ENCODE results near the gene GTPBP3. TPM values are rescaled to one million over a fixed set of nuclear protein-coding genes. Genes with fewer than 3 reads are reported as not detected.

The GTPBP3 gene
- polyA plus RNA-seq, 3 donors = 1.0 to 22.0 (median 1.7) TPM

GRCh38 chr19:17309965-17310461 lies 27.3 kb upstream of the GTPBP3 start:
- H3K27ac Mint-ChIP-seq = peak overlapping the region; percentile 79 to 94 (median 90)
- TF ChIP-seq CTCF (IDR thresholded peaks at IDR 0.05) = no peak
- H3K36me3 ChIP-seq (replicated peaks in 1 of 2; ENCODE audit: control insufficient read depth in 1 of 2, insufficient read depth in 2 of 2, low read length in 2 of 2) = peaks cover 13 to 34% of the 10 kb centered on the region in 2 donors
- intact Hi-C loops (cut with micrococcal nuclease) = no loop called here
- H3K9me3 Mint-ChIP-seq = no peaks in the 10 kb centered on the region
- DNase-seq = no peak
- no peaks in the 10 kb centered on the region for H3K27me3 ChIP-seq (ENCODE audit: control insufficient read depth in 2 of 2, insufficient read depth in 2 of 2, low read length in 2 of 2)
- H3K27me3 Mint-ChIP-seq (ENCODE audit: low read depth in 3 of 3) = peaks cover 0 to 3% (median 0%) of the 10 kb centered on the region in 3 donors
- H3K79me2 ChIP-seq (ENCODE audit: insufficient read depth, low read length) = peaks cover 63% of the 10 kb centered on the region
- peak overlapping the region; percentile 53 to 86 for H3K27ac ChIP-seq (ENCODE audit: low read depth in 1 of 2, low read length in 2 of 2)
- H3K4me1 ChIP-seq (ENCODE audit: control insufficient read depth in 1 of 2, insufficient read depth in 2 of 2, low read length in 2 of 2) = peaks cover 26 to 36% of the 10 kb centered on the region in 2 donors
- peaks cover 28% of the 10 kb centered on the region for H3K4me1 Mint-ChIP-seq
- H2AFZ ChIP-seq (ENCODE audit: insufficient read depth, low read depth, low read length, poor library complexity, severe bottlenecking) = peak overlapping the region; percentile 61
- peaks cover 17 to 31% of the 10 kb centered on the region in 2 donors for H3K36me3 Mint-ChIP-seq
- H3K4me3 ChIP-seq (replicated peaks in 1 of 3; ENCODE audit: low read depth in 2 of 3, low read length in 3 of 3) = peak overlapping the region; percentile 81 to 88 (median 82)
- H3K4me2 ChIP-seq (replicated peaks; ENCODE audit: extremely low read depth, low read length, poor library complexity, severe bottlenecking) = peak overlapping the region; percentile 90
- peaks cover 53% of the 10 kb centered on the region for H4K20me1 ChIP-seq (ENCODE audit: insufficient read depth, low read length)
- 3% methylated on average over 12 of the region's 23 CpGs for WGBS (ENCODE audit: insufficient coverage)
- peak overlapping the region; percentile 81 for H3K9ac ChIP-seq (ENCODE audit: insufficient read depth, low read length, poor library complexity, severe bottlenecking)
- H3K4me3 Mint-ChIP-seq = peak overlapping the region; percentile 88 to 91
- no peaks in the 10 kb centered on the region for H3K9me3 ChIP-seq (replicated peaks in 1 of 2; ENCODE audit: control insufficient read depth in 1 of 2, insufficient read depth in 1 of 2, low read length in 2 of 2)

- H3K79me2 ChIP-seq (ENCODE audit: insufficient read depth, low read length) = peaks cover 57% of the 10 kb centered on the region
- H3K4me2 ChIP-seq (replicated peaks; ENCODE audit: extremely low read depth, low read length, poor library complexity, severe bottlenecking) = no peak overlapping the region
- H3K36me3 ChIP-seq (replicated peaks in 1 of 2; ENCODE audit: control insufficient read depth in 1 of 2, insufficient read depth in 2 of 2, low read length in 2 of 2) = peaks cover 24 to 43% of the 10 kb centered on the region in 2 donors
Observed at GRCh38 chr19:17311455-17312188, 25.7 kb upstream of the GTPBP3 start.

More at GRCh38 chr19:17311455-17312188, 25.7 kb upstream of the GTPBP3 start:
- H3K9me3 Mint-ChIP-seq = no peaks in the 10 kb centered on the region
- no peak for DNase-seq
- 88% methylated on average over 10 of the region's 11 CpGs for WGBS (ENCODE audit: insufficient coverage)
- Histone ChIP-seq H3K9me3 (replicated peaks in 1 of 2; ENCODE audit: control insufficient read depth in 1 of 2, insufficient read depth in 1 of 2, low read length in 2 of 2) (no peaks in the 10 kb centered on the region), H4K20me1 (ENCODE audit: insufficient read depth, low read length) (peaks cover 48% of the 10 kb centered on the region), H2AFZ (ENCODE audit: insufficient read depth, low read depth, low read length, poor library complexity, severe bottlenecking) (no peak overlapping the region), H3K4me3 (replicated peaks in 1 of 3; ENCODE audit: low read depth in 2 of 3, low read length in 3 of 3) (no peak overlapping the region), H3K27me3 (ENCODE audit: control insufficient read depth in 2 of 2, insufficient read depth in 2 of 2, low read length in 2 of 2) (no peaks in the 10 kb centered on the region), H3K9ac (ENCODE audit: insufficient read depth, low read length, poor library complexity, severe bottlenecking) (no peak overlapping the region), H3K27ac (ENCODE audit: low read depth in 1 of 2, low read length in 2 of 2) (no peak overlapping the region), H3K4me1 (ENCODE audit: control insufficient read depth in 1 of 2, insufficient read depth in 2 of 2, low read length in 2 of 2) (peaks cover 15 to 23% of the 10 kb centered on the region in 2 donors)
- no peak overlapping the region for H3K4me3 Mint-ChIP-seq
- TF ChIP-seq CTCF (IDR thresholded peaks at IDR 0.05) = no peak
- peaks cover 23% of the 10 kb centered on the region for H3K4me1 Mint-ChIP-seq
- H3K27ac Mint-ChIP-seq = peak overlapping the region in 3 of 7 donors; percentile 25 to 70 (median 38)
- intact Hi-C loops (cut with micrococcal nuclease) = no loop called here
- H3K36me3 Mint-ChIP-seq = peaks cover 27 to 44% of the 10 kb centered on the region in 2 donors
- H3K27me3 Mint-ChIP-seq (ENCODE audit: low read depth in 3 of 3) = peaks cover 0 to 3% (median 1%) of the 10 kb centered on the region in 3 donors

Measured in CD14-positive monocyte (primary cell).